Ovary (tissue), 9 donors: Measurements from ENCODE around the gene SF3A2. TPM values are rescaled to one million over a fixed set of nuclear protein-coding genes. Genes with fewer than 3 reads are reported as not detected.

Experiments used
- DNase-seq, 5 donors: peaks; one replicate each; pipeline ENCODE4 v3.0.0-alpha.2; 2019 to 2020
- H3K27ac ChIP-seq, 2 donors: fragments of 200-600 bp; one replicate each; pipeline versions ENCODE4 v1.5.1 to v1.8.0; 2019 to 2022
- H3K27me3 ChIP-seq: fragments of 200-600 bp; one replicate; pipeline ENCODE4 v1.8.0; 2022
- H3K36me3 ChIP-seq: fragments of 200-600 bp; sonication (generic); one replicate; pipeline ENCODE4 v1.5.1; 2019
- H3K4me1 ChIP-seq: one replicate; pipeline ENCODE4 v1.8.1; 2013; ENCODE audit warnings: mild to moderate bottlenecking, moderate library complexity; ENCODE audit not compliant: insufficient read depth
- H3K4me3 ChIP-seq: fragments of 200-600 bp; sonication (generic); one replicate; pipeline ENCODE4 v1.5.1; 2017
- H3K9me3 ChIP-seq, 2 donors: fragments of 200-600 bp in 1 of 2; sonication (generic) in 1 of 2; one replicate each; pipeline versions ENCODE4 v1.5.1 to v1.8.1; 2013 to 2019; ENCODE audit warnings: mild to moderate bottlenecking in 1 of 2, moderate library complexity in 1 of 2
- CTCF ChIP-seq, 3 donors: fragments of 450-650 bp in 2 of 3; fragments of 200-600 bp in 1 of 3; IDR thresholded peaks; one replicate each; pipeline versions ENCODE4 v1.5.1 to v1.8.0; 2016 to 2022; ENCODE audit warnings: antibody characterized with exemption in 3 of 3, mild to moderate bottlenecking in 1 of 3
- EP300 ChIP-seq: sonication (generic); formaldehyde crosslinking; IDR thresholded peaks from one replicate; pipeline ENCODE4 v1.6.1; 2017; ENCODE audit warnings: antibody characterized with exemption
- POLR2A ChIP-seq: fragments of 450-650 bp; IDR thresholded peaks from one replicate; pipeline ENCODE4 v1.6.1; 2017; ENCODE audit warnings: antibody characterized with exemption, mild to moderate bottlenecking, moderate library complexity
- WGBS, 3 donors: extraction: QIAGEN DNeasy Blood & Tissue Kit in 1 of 3; methylation state at CpG; one replicate each; pipeline versions ENCODE4 v1.1.5 to v1.1.7; 2013 to 2017; 5-methylcytosine and 5-hydroxymethylcytosine counted together
- intact Hi-C, 4 donors: fragments of 100-400 bp; cut with DNase I; formaldehyde crosslinking; loops; one replicate each; pipeline versions ENCODE4 v1.11.0 to v1.15.1; 2022 to 2023
- polyA plus RNA-seq, 2 donors: library from polyadenylated mRNA; stranded (reverse); fragments of 200-250 nt in 1 of 2; fragments of 350-450 nt in 1 of 2; fragmentation: Illumina TruSeq in 1 of 2; extraction: RNeasy Lipid Tissue Mini Kit (QIAGEN cat#74804) in 1 of 2; gene quantifications; one replicate each; pipeline ENCODE4 v1.2.3, GENCODE V29; 2013 to 2014
- total RNA-seq, 7 donors: library from RNA; depleted of rRNA in 2 of 7; stranded (reverse); fragments of >200 nt in 2 of 7; fragmentation: NEBNext Ultra II Directional in 3 of 7; extraction: Animal tissue kit (Norgen Biotek cat#: 25700) in 3 of 7; gene quantifications; one replicate each; pipeline versions ENCODE4 v1.1.0 to v1.2.4, GENCODE V29; 2016 to 2023
- donor health status: DM: no; HTN: no; CAD: no; lungs with moderate emphysema.
- donor health status: DM: no; HTN: no; CAD: no.
- donor health status: Bipolar disorder and iron deficiency.
- donor health status: DM: yes; HTN: yes; CAD: no.
- donor health status: DM: no; HTN: no; CAD: no.
- donor health status: DM: yes; HTN: yes; CAD: no.

Gene SF3A2
- total and polyA plus RNA-seq, 9 donors = 13.7 to 137 (median 89.8) TPM

GRCh38 chr19:2228157-2229030, 8.2 kb upstream of the SF3A2 start:
- no peaks in the 10 kb centered on the region for H3K4me1 ChIP-seq
- TF ChIP-seq POLR2A = no peak
- no peak for TF ChIP-seq EP300
- no peak for TF ChIP-seq CTCF (IDR thresholded peaks at IDR 0.05)
- no peaks in the 10 kb centered on the region for H3K36me3 ChIP-seq
- 87 to 89% (median 89%) methylated on average over 48 of the region's 48 CpGs for WGBS, 3 donors
- no peaks in the 10 kb centered on the region for H3K9me3 ChIP-seq
- intact Hi-C loops = loop anchor here in 1 of 4 donors (5.0 kb wide), 1 partner anchor 66 kb away; the partner anchor contains the start of gene DOT1L
- no peak overlapping the region for H3K4me3 ChIP-seq
- H3K27me3 ChIP-seq = no peaks in the 10 kb centered on the region
- no peak overlapping the region for H3K27ac ChIP-seq
- no peak for DNase-seq

- no peaks in the 10 kb centered on the region for H3K36me3 ChIP-seq
- TF ChIP-seq POLR2A (no peak), EP300 (no peak), CTCF (IDR thresholded peaks at IDR 0.05) (no peak)
- no peak overlapping the region for H3K4me3 ChIP-seq
- no peaks in the 10 kb centered on the region for H3K9me3 ChIP-seq
- H3K4me1 ChIP-seq = no peaks in the 10 kb centered on the region
- 87 to 91% (median 88%) methylated on average over 43 to 45 of the region's 45 CpGs for WGBS, 3 donors
- no peaks in the 10 kb centered on the region for H3K27me3 ChIP-seq
- intact Hi-C loops = loop anchor here in 3 of 4 donors (5.0 to 10.0 kb wide), 3 partner anchors 62 to 67 kb away; partner anchors contain the start of gene DOT1L (in 2 of the 3)
- DNase-seq = no peak
- no peak overlapping the region for H3K27ac ChIP-seq
Observed at GRCh38 chr19:2229103-2230032, 7.3 kb upstream of the SF3A2 start.

- H3K9me3 ChIP-seq = no peaks in the 10 kb centered on the region
- no peak overlapping the region for H3K4me3 ChIP-seq
- intact Hi-C loops = loop anchor here in 2 of 4 donors (5.0 to 10.0 kb wide), 2 partner anchors 63 to 65 kb away; partner anchors contain the start of gene DOT1L (in 1 of the 2)
- H3K36me3 ChIP-seq = no peaks in the 10 kb centered on the region
- TF ChIP-seq CTCF (IDR thresholded peaks at IDR 0.05) (no peak), POLR2A (no peak)
- H3K4me1 ChIP-seq = no peaks in the 10 kb centered on the region
- no peak for DNase-seq
- H3K27me3 ChIP-seq = no peaks in the 10 kb centered on the region
- no peak overlapping the region for H3K27ac ChIP-seq
- 84 to 87% (median 87%) methylated on average over 40 to 43 of the region's 43 CpGs for WGBS, 3 donors
Observed at GRCh38 chr19:2230033-2230531, 6.5 kb upstream of the SF3A2 start.
